Stomach smooth muscle (tissue), 2 donors: ENCODE measurements around the gene DGKQ.

Experiments used
- H3K27ac ChIP-seq: one replicate; pipeline ENCODE4 v1.7.0; 2013; ENCODE audit warnings: mild to moderate bottlenecking, low read length, inconsistent platforms
- H3K27me3 ChIP-seq, 2 donors: one replicate each; pipeline ENCODE4 v1.7.0; 2013; ENCODE audit warnings: low read length in 2 of 2; ENCODE audit not compliant: insufficient read depth in 2 of 2, control insufficient read depth in 1 of 2
- H3K36me3 ChIP-seq, 2 donors: one replicate each; pipeline ENCODE4 v1.7.0; 2013; ENCODE audit warnings: low read length in 2 of 2; ENCODE audit not compliant: control insufficient read depth in 2 of 2, insufficient read depth in 2 of 2
- H3K4me1 ChIP-seq: one replicate; pipeline ENCODE4 v1.7.0; 2013; ENCODE audit warnings: low read length; ENCODE audit not compliant: control insufficient read depth, insufficient read depth
- H3K4me3 ChIP-seq, 2 donors: one replicate each; pipeline ENCODE4 v1.7.0; 2013; ENCODE audit warnings: low read length in 2 of 2
- H3K9ac ChIP-seq, 2 donors: one replicate each; pipeline ENCODE4 v1.7.0; 2013; ENCODE audit warnings: low read length in 2 of 2, mild to moderate bottlenecking in 1 of 2
- H3K9me3 ChIP-seq, 2 donors: one replicate each; pipeline ENCODE4 v1.7.0; 2013; ENCODE audit warnings: low read length in 2 of 2; ENCODE audit not compliant: control insufficient read depth in 2 of 2
- donor health status: healthy.
- donor health status: Pancreatic carcinoma.

The DGKQ gene

DNA sequence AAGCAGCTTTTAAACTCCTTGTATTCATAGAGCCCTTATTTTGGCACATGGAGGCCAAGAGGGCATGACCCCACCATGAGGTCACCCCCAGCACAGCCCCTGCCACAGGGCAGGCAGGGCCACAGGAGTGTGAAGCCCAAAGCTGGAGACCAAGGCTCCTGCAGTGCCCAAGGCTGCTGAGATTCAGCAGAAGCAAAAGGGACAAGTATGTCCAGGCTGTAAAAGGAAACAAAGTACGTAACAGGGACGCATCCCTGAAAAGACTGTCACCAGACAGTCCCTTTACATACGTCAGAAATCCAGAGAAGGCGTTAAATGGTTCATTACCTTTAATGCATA, 60.1 kb downstream of the DGKQ start:
- H3K4me1 ChIP-seq, result no peaks in the 10 kb centered on the region
- peaks cover 3 to 15% of the 10 kb centered on the region in 2 donors for H3K36me3 ChIP-seq
- no peak overlapping the region for H3K4me3 ChIP-seq
- no peak overlapping the region for H3K27ac ChIP-seq
- no peak overlapping the region for H3K9ac ChIP-seq
- H3K27me3 ChIP-seq, result no peaks in the 10 kb centered on the region
- H3K9me3 ChIP-seq, result no peaks in the 10 kb centered on the region

GRCh38 chr4:912548-913279, 60.7 kb downstream of the DGKQ start:
- Histone ChIP-seq H3K9ac (no peak overlapping the region), H3K4me3 (no peak overlapping the region), H3K9me3 (no peaks in the 10 kb centered on the region), H3K27me3 (no peaks in the 10 kb centered on the region), H3K4me1 (no peaks in the 10 kb centered on the region), H3K36me3 (peaks cover 3 to 15% of the 10 kb centered on the region in 2 donors), H3K27ac (no peak overlapping the region)

GRCh38 chr4:911871-912490, 61.4 kb downstream of the DGKQ start:
- H3K27ac ChIP-seq, result no peak overlapping the region
- no peaks in the 10 kb centered on the region for H3K27me3 ChIP-seq
- no peaks in the 10 kb centered on the region for H3K9me3 ChIP-seq
- H3K9ac ChIP-seq, result no peak overlapping the region
- H3K4me1 ChIP-seq, result no peaks in the 10 kb centered on the region
- no peak overlapping the region for H3K4me3 ChIP-seq
- H3K36me3 ChIP-seq, result peaks cover 3 to 15% of the 10 kb centered on the region in 2 donors

DNA sequence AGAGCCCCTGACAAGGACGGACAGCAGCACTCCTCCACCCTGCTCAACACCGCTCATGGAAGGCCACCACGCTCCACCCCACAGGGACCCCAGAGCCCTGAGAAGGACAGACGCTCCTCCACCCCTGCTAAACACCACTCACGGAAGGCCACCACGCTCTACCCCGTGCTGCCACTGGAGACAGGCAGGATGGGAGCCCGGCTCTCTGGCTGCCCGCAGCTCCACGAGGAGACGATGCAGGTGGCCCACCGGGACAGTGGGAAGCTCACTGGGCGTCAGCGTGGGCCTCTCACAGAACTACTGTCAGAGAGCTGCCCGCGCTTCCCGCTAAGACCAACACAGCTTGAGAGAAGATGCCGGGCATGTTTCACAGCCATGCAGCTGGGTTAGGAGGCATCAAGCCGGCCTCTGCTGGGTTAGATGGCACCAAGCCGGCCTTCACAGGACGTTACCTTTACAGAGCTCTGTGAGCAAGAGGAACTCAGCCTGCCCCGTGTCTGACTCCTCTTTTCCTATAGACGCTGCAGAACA, 62.1 kb downstream of the DGKQ start:
- Histone ChIP-seq H3K27ac (no peak overlapping the region), H3K9ac (no peak overlapping the region), H3K9me3 (no peaks in the 10 kb centered on the region), H3K36me3 (peaks cover 3 to 16% of the 10 kb centered on the region in 2 donors), H3K4me1 (no peaks in the 10 kb centered on the region), H3K4me3 (no peak overlapping the region), H3K27me3 (no peaks in the 10 kb centered on the region)

DNA sequence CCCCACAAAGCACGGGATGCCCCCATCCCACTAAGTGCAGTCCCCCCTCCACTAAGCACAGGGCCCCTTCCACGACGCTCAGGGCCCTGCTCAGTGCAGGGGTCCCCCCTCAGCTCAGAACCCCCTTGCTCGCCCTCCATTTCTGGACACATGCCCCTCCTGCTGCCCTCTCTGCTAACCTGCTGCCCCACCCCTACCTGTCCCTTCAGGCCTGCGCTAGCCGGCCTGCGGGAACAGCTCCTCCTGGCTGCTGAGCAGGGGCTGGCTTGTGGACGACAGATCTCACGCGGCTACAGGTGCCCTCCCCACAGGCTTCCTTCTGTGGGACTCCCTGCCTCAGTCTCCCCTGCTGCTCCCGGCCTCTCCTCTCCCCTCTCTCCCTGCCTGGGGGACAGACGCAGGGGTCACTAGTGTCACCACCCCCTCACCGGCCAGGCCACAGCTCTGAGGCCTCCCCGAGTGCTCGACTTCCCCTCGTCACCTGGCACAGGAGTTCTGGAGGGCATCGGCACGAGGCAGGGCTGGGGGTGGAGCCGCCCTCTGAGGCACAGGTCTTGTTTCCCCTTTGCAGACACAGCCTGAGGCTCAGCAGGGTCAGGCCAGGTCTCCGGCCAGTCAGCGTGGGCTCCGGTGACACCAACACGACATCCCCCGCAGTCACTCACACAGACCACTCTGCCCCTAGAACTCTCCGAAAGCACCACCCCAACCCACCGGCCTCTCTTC, 62.8 kb downstream of the DGKQ start:
- Histone ChIP-seq H3K27me3 (no peaks in the 10 kb centered on the region), H3K9ac (no peak overlapping the region), H3K27ac (no peak overlapping the region), H3K4me3 (no peak overlapping the region), H3K36me3 (peaks cover 3 to 17% of the 10 kb centered on the region in 2 donors), H3K4me1 (no peaks in the 10 kb centered on the region), H3K9me3 (no peaks in the 10 kb centered on the region)

DNA sequence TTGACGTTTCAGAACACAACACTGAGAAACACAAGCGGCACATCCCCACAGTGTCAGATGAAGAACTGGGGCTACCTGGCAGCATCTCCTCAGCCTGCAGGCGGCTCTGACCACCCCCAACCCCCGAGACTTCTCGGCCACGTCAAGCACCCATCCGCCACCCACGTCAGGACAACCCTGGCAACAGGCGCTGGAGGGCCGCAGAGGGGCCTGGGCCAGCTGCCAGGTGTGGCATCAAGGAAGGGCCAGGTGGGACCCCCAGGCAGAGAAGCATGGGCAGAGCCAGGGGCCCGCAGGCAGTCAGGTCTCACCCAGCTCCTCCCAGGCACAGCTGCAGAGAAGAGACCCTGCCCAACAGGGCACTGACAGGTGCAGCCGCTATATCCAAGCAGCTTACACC, 63.5 kb downstream of the DGKQ start:
- H3K9me3 ChIP-seq, result no peaks in the 10 kb centered on the region
- no peak overlapping the region for H3K4me3 ChIP-seq
- no peaks in the 10 kb centered on the region for H3K27me3 ChIP-seq
- H3K4me1 ChIP-seq, result no peaks in the 10 kb centered on the region
- no peak overlapping the region for H3K9ac ChIP-seq
- peaks cover 3 to 17% of the 10 kb centered on the region in 2 donors for H3K36me3 ChIP-seq
- no peak overlapping the region for H3K27ac ChIP-seq

DNA sequence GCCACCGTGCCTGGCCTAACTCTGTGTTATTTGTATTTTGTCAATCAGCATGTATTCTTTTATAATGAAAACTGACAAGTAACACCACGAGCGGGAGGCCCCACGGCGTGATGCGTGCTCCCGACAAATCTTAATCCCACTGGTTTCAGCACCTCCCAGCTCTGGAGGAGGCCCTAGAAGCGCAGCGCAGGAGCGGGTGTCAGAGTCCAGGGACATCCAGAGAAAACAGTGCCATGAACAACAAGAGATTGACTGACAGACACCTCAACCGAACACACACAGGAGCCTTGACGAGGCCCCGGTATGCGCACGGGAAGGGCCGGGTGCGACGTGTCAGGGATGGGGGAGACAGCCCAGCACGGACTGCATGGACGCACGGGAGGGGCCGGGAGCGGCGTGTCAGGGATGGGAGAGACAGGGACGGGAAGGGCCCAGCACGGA, 64.2 kb downstream of the DGKQ start:
- Histone ChIP-seq H3K4me1 (no peaks in the 10 kb centered on the region), H3K36me3 (peaks cover 3 to 17% of the 10 kb centered on the region in 2 donors), H3K27ac (no peak overlapping the region), H3K9ac (no peak overlapping the region), H3K9me3 (no peaks in the 10 kb centered on the region), H3K27me3 (no peaks in the 10 kb centered on the region), H3K4me3 (no peak overlapping the region)
